ENCODE measurements around the gene LGALS7. TPM values are rescaled to one million over a fixed set of nuclear protein-coding genes. Genes with fewer than 3 reads are reported as not detected.

Gene LGALS7
- total and polyA plus RNA-seq, 7 donors: not detected

DNA sequence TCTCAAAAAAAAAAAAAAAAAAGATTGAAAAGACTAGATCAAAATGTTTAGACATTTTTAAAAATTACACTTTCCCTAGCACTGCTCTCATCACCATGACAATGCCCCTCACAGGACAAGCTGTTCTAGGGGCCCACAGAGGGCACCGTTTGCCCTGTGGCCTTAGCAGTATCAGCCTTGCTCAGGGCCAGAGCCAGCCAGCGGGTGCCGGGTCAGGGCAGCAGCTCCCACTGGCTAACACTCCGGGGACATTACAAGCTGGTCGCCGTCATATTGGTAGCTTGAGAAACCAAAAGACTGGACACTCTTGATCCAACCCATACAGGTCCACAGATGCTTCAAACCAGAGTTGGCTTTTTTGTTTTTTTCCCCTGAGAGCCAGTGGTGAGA, 47.0 kb downstream of the LGALS7 start:
- Histone ChIP-seq H3K4me1 (peaks cover 3% of the 10 kb centered on the region), H3K36me3 (ENCODE audit: insufficient read depth in 1 of 2, low read depth in 1 of 2) (peaks cover 4 to 96% of the 10 kb centered on the region in 2 donors), H3K27ac (no peak overlapping the region), H3K9me3 (no peaks in the 10 kb centered on the region), H3K4me3 (no peak overlapping the region), H3K27me3 (ENCODE audit: insufficient read depth in 3 of 3, low read length in 2 of 3) (no peaks in the 10 kb centered on the region)
- intact Hi-C loops (cut with DNase I): no loop called here
- DNase-seq: no peak
- 87 to 94% (median 89%) methylated on average over 6 of the region's 6 CpGs for WGBS, 3 donors
- TF ChIP-seq, protein P1, sequence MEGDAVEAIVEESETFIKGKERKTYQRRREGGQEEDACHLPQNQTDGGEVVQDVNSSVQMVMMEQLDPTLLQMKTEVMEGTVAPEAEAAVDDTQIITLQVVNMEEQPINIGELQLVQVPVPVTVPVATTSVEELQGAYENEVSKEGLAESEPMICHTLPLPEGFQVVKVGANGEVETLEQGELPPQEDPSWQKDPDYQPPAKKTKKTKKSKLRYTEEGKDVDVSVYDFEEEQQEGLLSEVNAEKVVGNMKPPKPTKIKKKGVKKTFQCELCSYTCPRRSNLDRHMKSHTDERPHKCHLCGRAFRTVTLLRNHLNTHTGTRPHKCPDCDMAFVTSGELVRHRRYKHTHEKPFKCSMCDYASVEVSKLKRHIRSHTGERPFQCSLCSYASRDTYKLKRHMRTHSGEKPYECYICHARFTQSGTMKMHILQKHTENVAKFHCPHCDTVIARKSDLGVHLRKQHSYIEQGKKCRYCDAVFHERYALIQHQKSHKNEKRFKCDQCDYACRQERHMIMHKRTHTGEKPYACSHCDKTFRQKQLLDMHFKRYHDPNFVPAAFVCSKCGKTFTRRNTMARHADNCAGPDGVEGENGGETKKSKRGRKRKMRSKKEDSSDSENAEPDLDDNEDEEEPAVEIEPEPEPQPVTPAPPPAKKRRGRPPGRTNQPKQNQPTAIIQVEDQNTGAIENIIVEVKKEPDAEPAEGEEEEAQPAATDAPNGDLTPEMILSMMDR (IDR thresholded peaks at IDR 0.05): no peak
- no peak for ATAC-seq

DNA sequence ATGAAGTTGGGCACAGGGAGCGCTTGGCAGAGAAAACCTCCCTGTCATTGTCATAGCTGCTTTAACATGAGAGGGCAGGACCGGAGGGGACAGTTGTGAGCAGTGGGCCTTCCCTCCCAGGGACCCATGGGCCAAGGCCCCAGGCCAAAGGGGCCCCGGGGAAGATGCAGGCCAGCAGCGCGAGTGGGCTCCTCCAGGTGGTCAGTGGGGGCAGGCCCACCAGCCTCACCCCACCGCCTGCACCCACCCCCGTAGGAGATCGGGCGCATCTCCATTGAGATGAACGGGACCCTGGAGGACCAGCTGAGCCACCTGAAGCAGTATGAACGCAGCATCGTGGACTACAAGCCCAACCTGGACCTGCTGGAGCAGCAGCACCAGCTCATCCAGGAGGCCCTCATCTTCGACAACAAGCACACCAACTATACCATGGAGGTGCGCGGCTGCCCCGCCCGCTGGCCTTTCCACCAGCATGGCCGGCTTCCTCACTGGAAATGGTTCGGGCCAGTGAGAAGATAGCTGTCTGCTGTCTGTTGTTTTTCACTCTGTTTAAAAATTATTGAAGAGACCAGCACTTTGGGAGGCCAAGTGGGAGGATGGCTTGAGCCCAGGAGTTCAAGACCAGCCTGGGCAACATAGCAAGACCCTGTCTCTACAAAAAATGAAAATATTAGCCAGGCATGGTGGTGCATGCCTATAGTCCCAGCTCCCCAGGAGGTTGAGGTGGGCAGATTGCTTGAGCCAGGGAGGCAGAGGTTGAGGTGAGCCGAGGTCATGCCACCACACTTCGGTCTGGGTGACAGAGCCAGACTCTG, 47.6 kb downstream of the LGALS7 start:
- H3K36me3 ChIP-seq (ENCODE audit: insufficient read depth in 1 of 2, low read depth in 1 of 2): peaks cover 4 to 96% of the 10 kb centered on the region in 2 donors
- ATAC-seq (no peak), DNase-seq (no peak)
- intact Hi-C loops (cut with DNase I): no loop called here
- H3K27me3 ChIP-seq (ENCODE audit: insufficient read depth in 3 of 3, low read length in 2 of 3): no peaks in the 10 kb centered on the region
- H3K9me3 ChIP-seq: no peaks in the 10 kb centered on the region
- TF ChIP-seq, protein P1 (IDR thresholded peaks at IDR 0.05): no peak
- H3K27ac ChIP-seq: no peak overlapping the region
- WGBS, 3 donors: 86 to 93% (median 92%) methylated on average over 21 of the region's 21 CpGs
- peaks cover 5% of the 10 kb centered on the region for H3K4me1 ChIP-seq
- no peak overlapping the region for H3K4me3 ChIP-seq

- peaks cover 19% of the 10 kb centered on the region for H3K4me1 ChIP-seq
- intact Hi-C loops (cut with DNase I): no loop called here
- WGBS, 3 donors: 91 to 94% (median 92%) methylated on average over 34 to 42 of the region's 42 CpGs
Observed at GRCh38 chr19:38723990-38724854, 49.1 kb downstream of the LGALS7 start.

DNA sequence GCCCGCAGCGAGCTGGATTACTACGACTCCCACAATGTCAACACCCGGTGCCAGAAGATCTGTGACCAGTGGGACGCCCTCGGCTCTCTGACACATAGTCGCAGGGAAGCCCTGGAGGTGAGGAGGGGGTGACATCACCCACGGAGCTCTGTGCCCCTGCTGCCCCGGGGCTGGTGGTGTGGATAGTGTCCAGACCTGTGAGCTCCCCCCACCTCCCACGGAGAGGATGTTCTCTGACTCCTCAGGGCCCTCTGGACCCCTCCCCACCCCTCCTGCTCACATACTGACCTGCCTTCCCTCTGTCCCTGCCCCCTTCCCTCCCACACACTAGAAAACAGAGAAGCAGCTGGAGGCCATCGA, 49.7 kb downstream of the LGALS7 start:
- Histone ChIP-seq H3K36me3 (ENCODE audit: insufficient read depth in 1 of 2, low read depth in 1 of 2) (peaks cover 4 to 93% of the 10 kb centered on the region in 2 donors), H3K4me1 (peaks cover 25% of the 10 kb centered on the region), H3K27me3 (ENCODE audit: insufficient read depth in 3 of 3, low read length in 2 of 3) (no peaks in the 10 kb centered on the region), H3K9me3 (no peaks in the 10 kb centered on the region), H3K4me3 (no peak overlapping the region), H3K27ac (no peak overlapping the region)
- DNase-seq: no peak
- WGBS, 3 donors: 76 to 81% (median 80%) methylated on average over 11 of the region's 11 CpGs
- ATAC-seq: no peak
- intact Hi-C loops (cut with DNase I): no loop called here
- TF ChIP-seq, protein P1 (IDR thresholded peaks at IDR 0.05): no peak

More at GRCh38 chr19:38723990-38724854, 49.1 kb downstream of the LGALS7 start:
- Histone ChIP-seq H3K27ac (no peak overlapping the region), H3K36me3 (ENCODE audit: insufficient read depth in 1 of 2, low read depth in 1 of 2) (peaks cover 4 to 95% of the 10 kb centered on the region in 2 donors), H3K4me3 (no peak overlapping the region), H3K9me3 (no peaks in the 10 kb centered on the region), H3K27me3 (ENCODE audit: insufficient read depth in 3 of 3, low read length in 2 of 3) (no peaks in the 10 kb centered on the region)
- DNase-seq (peak in 1 of 2 donors; percentile 61), ATAC-seq (no peak)
- TF ChIP-seq, protein P1 (IDR thresholded peaks at IDR 0.05): no peak

All from psoas muscle (tissue), 8 donors.